GM19238 (cell line): ENCODE results near the gene APOA1.
"Not testable (repeated sequence)": the region's sequence is repeated elsewhere in the genome, so short reads cannot be mapped to it uniquely, and the experiment has no call there.

Experiments
- DNase-seq: peaks from one replicate; pipeline ENCODE4 v3.0.0; 2011; ENCODE audit warnings: low spot score; ENCODE audit not compliant: insufficient read length

The APOA1 gene

GRCh38 chr11:116819049-116819448, 18.4 kb downstream of the APOA1 start:
- no peak for DNase-seq

GRCh38 chr11:116814502-116814901, 22.9 kb downstream of the APOA1 start:
- no peak for DNase-seq

GRCh38 chr11:116813781-116814471, 23.5 kb downstream of the APOA1 start:
- DNase-seq = no peak

- no peak for DNase-seq
Observed at GRCh38 chr11:116813170-116813569, 24.3 kb downstream of the APOA1 start.

GRCh38 chr11:116812109-116812508, 25.3 kb downstream of the APOA1 start:
- no peak for DNase-seq

- DNase-seq = no peak
Observed at GRCh38 chr11:116811194-116811593, 26.2 kb downstream of the APOA1 start.

- no peak for DNase-seq
Observed at GRCh38 chr11:116808262-116809175, 28.9 kb downstream of the APOA1 start.

GRCh38 chr11:116807601-116808261, 29.7 kb downstream of the APOA1 start:
- DNase-seq = no peak

GRCh38 chr11:116804001-116804400, 33.4 kb downstream of the APOA1 start:
- DNase-seq = no peak

- not testable (repeated sequence) for DNase-seq
Observed at GRCh38 chr11:116801662-116802061, 35.8 kb downstream of the APOA1 start.

GRCh38 chr11:116800610-116801009, 36.8 kb downstream of the APOA1 start:
- no peak for DNase-seq

- DNase-seq = no peak
Observed at GRCh38 chr11:116798368-116798767, 39.1 kb downstream of the APOA1 start.

- DNase-seq = no peak
Observed at GRCh38 chr11:116797816-116798215, 39.6 kb downstream of the APOA1 start.

- DNase-seq = no peak
Observed at GRCh38 chr11:116796548-116796947, 40.9 kb downstream of the APOA1 start.

- DNase-seq = no peak
Observed at GRCh38 chr11:116794851-116795250, 42.6 kb downstream of the APOA1 start.

GRCh38 chr11:116793772-116794097, 43.7 kb downstream of the APOA1 start:
- DNase-seq = no peak

- no peak for DNase-seq
Observed at GRCh38 chr11:116792869-116793771, 44.3 kb downstream of the APOA1 start.

GRCh38 chr11:116792144-116792868, 45.1 kb downstream of the APOA1 start:
- DNase-seq = no peak

- DNase-seq = no peak
Observed at GRCh38 chr11:116791813-116792143, 45.6 kb downstream of the APOA1 start, which contains the start of gene APOA5. APOA5 (minus strand) TSS chr11:116791879; CDS start chr11:116791860, 19 bp downstream.

GRCh38 chr11:116791002-116791812, 46.2 kb downstream of the APOA1 start:
- DNase-seq = peak; percentile 75
